Measurements from ENCODE around the gene MRPL48. TPM values are rescaled to one million over a fixed set of nuclear protein-coding genes. Genes with fewer than 3 reads are reported as not detected.

Gene MRPL48
- total RNA-seq, 6 experiments from 2014 or later = 15.9 to 26.7 (median 18.2) TPM

GRCh38 chr11:73800276-73800806, 12.7 kb downstream of the MRPL48 start:
- Histone ChIP-seq H3K4me3 (no peak overlapping the region), H3K36me3 (no peaks in the 10 kb centered on the region), H3K27me3 (no peaks in the 10 kb centered on the region), H3K9me3 (no peaks in the 10 kb centered on the region), H3K27ac (no peak overlapping the region), H3K4me1 (no peaks in the 10 kb centered on the region)
- ATAC-seq (no peak), DNase-seq (no peak)
- intact Hi-C loops (cut with DNase I) = no loop called here
- WGBS (ENCODE audit: insufficient coverage, low coverage, low lambda C conversion rate, missing lambda C conversion rate) = 100% methylated on average over 2 of the region's 4 CpGs
- TF ChIP-seq POLR2A (IDR thresholded peaks at IDR 0.05) (no peak), CTCF (IDR thresholded peaks at IDR 0.05) (no peak)

- H3K27ac ChIP-seq = no peak overlapping the region
- ATAC-seq (no peak), DNase-seq (no peak)
- no peaks in the 10 kb centered on the region for H3K36me3 ChIP-seq
- intact Hi-C loops (cut with DNase I) = no loop called here
- TF ChIP-seq POLR2A (IDR thresholded peaks at IDR 0.05) (no peak), CTCF (IDR thresholded peaks at IDR 0.05) (no peak)
- no peak overlapping the region for H3K4me3 ChIP-seq
- H3K9me3 ChIP-seq = no peaks in the 10 kb centered on the region
- H3K27me3 ChIP-seq = no peaks in the 10 kb centered on the region
- 58% methylated on average over 1 of the region's 1 CpG for WGBS (ENCODE audit: insufficient coverage, low coverage, low lambda C conversion rate, missing lambda C conversion rate)
- no peaks in the 10 kb centered on the region for H3K4me1 ChIP-seq
These were observed 13.5 kb downstream of the MRPL48 start for GRCh38 chr11:73801136-73801535.

- intact Hi-C loops (cut with DNase I) = no loop called here
- TF ChIP-seq POLR2A (IDR thresholded peaks at IDR 0.05) (no peak), CTCF (IDR thresholded peaks at IDR 0.05) (no peak)
- Histone ChIP-seq H3K4me1 (no peaks in the 10 kb centered on the region), H3K9me3 (no peaks in the 10 kb centered on the region), H3K27ac (no peak overlapping the region), H3K27me3 (no peaks in the 10 kb centered on the region), H3K4me3 (no peak overlapping the region), H3K36me3 (peaks cover 0 to 8% (median 0%) of the 10 kb centered on the region in 4 donors)
- no peak for DNase-seq
- no peak for ATAC-seq
These were observed 17.0 kb downstream of the MRPL48 start for GRCh38 chr11:73804712-73805111.

GRCh38 chr11:73808052-73808451, 20.4 kb downstream of the MRPL48 start:
- DNase-seq (no peak), ATAC-seq (no peak)
- intact Hi-C loops (cut with DNase I) = no loop called here
- Histone ChIP-seq H3K4me1 (no peaks in the 10 kb centered on the region), H3K36me3 (peaks cover 0 to 8% (median 0%) of the 10 kb centered on the region in 4 donors), H3K4me3 (no peak overlapping the region), H3K9me3 (no peaks in the 10 kb centered on the region), H3K27ac (no peak overlapping the region), H3K27me3 (no peaks in the 10 kb centered on the region)
- 73% methylated on average over 1 of the region's 1 CpG for WGBS (ENCODE audit: insufficient coverage, low coverage, low lambda C conversion rate, missing lambda C conversion rate)
- TF ChIP-seq CTCF (IDR thresholded peaks at IDR 0.05) (no peak), POLR2A (IDR thresholded peaks at IDR 0.05) (no peak)

GRCh38 chr11:73810637-73811036, 23.0 kb downstream of the MRPL48 start:
- ATAC-seq (no peak), DNase-seq (no peak)
- Histone ChIP-seq H3K4me3 (no peak overlapping the region), H3K36me3 (peaks cover 0 to 8% (median 0%) of the 10 kb centered on the region in 4 donors), H3K9me3 (no peaks in the 10 kb centered on the region), H3K4me1 (no peaks in the 10 kb centered on the region), H3K27me3 (no peaks in the 10 kb centered on the region), H3K27ac (no peak overlapping the region)
- WGBS (ENCODE audit: insufficient coverage, low coverage, low lambda C conversion rate, missing lambda C conversion rate) = 67% methylated on average over 1 of the region's 1 CpG
- no peak for TF ChIP-seq CTCF (IDR thresholded peaks at IDR 0.05)
- TF ChIP-seq POLR2A (IDR thresholded peaks at IDR 0.05) = no peak
- intact Hi-C loops (cut with DNase I) = no loop called here
